GM23248 (cell line): ENCODE data around the gene PEAK1.

ENCODE experiments used
- EZH2 ChIP-seq: fragments of 200-600 bp; sonication (generic); IDR thresholded peaks from 2 replicates; pipeline ENCODE4 v1.6.1; 2018; ENCODE audit warnings: antibody characterized with exemption, mild to moderate bottlenecking; ENCODE audit not compliant: insufficient read depth, poor library complexity, severe bottlenecking
- EZH2phosphoT487 ChIP-seq: fragments of 200-600 bp; sonication (generic); IDR thresholded peaks from 2 replicates; pipeline ENCODE4 v1.6.1; 2018; ENCODE audit warnings: antibody characterized with exemption, moderate library complexity, mild to moderate bottlenecking, low read depth; ENCODE audit not compliant: insufficient read depth

DNA sequence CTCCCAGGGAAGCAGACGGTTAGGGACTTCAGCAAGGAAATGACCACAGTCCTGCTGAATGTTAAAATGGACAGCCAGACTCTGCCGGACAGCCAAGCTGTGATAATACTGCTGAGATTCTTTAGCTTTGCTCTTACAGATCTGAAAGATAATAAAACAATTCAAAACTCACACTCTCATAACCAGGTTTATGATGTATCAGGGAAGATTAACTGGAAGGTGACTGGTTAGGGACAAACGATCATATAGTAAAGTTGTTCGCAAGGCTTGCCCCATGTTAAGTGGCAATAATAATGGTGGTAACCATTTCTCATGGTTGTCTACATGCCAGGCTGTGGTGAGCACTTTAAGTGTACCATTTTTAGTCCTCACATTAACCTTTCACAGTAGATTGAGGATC, 304.7 kb downstream of the PEAK1 start:
- TF ChIP-seq EZH2phosphoT487 (no peak), EZH2 (no peak)
